ENCODE results near the gene SIGLEC11. TPM values are rescaled to one million over a fixed set of nuclear protein-coding genes. Genes with fewer than 3 reads are reported as not detected.

The SIGLEC11 gene
- total RNA-seq, 4 donors from 2014 or later, result 0.85 to 3.6 (median 1.3) TPM

DNA sequence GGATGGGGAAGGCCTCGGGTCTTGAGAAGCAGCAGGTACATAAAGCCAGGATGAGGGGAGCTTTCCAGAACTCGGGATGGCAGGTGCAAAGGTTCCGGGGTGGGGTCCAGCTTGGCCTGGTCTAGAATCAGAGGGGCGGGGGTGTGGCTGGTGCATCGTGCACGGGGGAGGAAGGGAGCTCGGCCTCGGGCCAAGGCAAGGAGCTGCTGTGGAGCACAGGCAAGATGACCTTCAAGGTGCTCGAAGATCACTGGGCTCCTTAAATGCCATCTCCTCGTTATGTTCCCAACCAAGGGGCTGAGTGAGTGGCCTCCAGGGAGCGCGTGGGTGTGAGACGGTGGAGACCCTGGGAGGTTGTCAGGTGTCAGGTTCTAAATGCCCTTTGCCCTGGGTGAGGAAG is 16.1 kb upstream of the SIGLEC11 start:
- H3K4me1 ChIP-seq, result peaks cover 0 to 3% (median 0%) of the 10 kb centered on the region in 3 donors
- no peak for ATAC-seq
- no peaks in the 10 kb centered on the region for H3K9me3 ChIP-seq
- H3K36me3 ChIP-seq, result peaks cover 0 to 74% of the 10 kb centered on the region in 2 donors
- no peak for TF ChIP-seq POLR2AphosphoS5 (IDR thresholded peaks at IDR 0.05)
- no peak for TF ChIP-seq EP300 (IDR thresholded peaks at IDR 0.05)
- no peak for TF ChIP-seq POLR2A (IDR thresholded peaks at IDR 0.05)
- TF ChIP-seq, protein P1, sequence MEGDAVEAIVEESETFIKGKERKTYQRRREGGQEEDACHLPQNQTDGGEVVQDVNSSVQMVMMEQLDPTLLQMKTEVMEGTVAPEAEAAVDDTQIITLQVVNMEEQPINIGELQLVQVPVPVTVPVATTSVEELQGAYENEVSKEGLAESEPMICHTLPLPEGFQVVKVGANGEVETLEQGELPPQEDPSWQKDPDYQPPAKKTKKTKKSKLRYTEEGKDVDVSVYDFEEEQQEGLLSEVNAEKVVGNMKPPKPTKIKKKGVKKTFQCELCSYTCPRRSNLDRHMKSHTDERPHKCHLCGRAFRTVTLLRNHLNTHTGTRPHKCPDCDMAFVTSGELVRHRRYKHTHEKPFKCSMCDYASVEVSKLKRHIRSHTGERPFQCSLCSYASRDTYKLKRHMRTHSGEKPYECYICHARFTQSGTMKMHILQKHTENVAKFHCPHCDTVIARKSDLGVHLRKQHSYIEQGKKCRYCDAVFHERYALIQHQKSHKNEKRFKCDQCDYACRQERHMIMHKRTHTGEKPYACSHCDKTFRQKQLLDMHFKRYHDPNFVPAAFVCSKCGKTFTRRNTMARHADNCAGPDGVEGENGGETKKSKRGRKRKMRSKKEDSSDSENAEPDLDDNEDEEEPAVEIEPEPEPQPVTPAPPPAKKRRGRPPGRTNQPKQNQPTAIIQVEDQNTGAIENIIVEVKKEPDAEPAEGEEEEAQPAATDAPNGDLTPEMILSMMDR (IDR thresholded peaks at IDR 0.05), result no peak
- WGBS, 2 donors (ENCODE audit: low coverage in 1 of 2), result 73% methylated on average over 7 of the region's 13 CpGs; no CpG with 5 or more reads in 1 of the 2 donors
- no peak overlapping the region for H3K27ac ChIP-seq
- H3K4me3 ChIP-seq, result no peak overlapping the region
- H3K27me3 ChIP-seq, result no peaks in the 10 kb centered on the region

DNA sequence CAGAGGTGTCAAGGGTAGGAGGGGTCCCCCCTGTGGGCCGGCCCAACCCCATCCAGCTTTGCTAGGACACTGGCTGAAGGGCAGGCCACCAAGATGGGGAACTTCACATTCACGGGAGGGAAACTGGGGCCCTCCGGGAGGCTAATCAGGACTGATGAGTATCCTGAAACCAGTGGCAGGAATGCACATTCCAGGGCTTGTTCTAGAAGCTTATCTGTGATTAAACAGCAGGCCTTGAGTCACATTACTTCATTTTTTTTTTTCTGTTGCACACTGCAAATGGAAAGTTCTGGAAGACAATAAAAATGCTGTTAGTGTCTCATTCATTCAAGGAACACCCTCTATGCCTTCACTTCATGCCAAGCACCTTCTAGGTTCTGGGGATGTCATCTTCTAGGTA is 15.5 kb upstream of the SIGLEC11 start:
- no peak overlapping the region for H3K4me3 ChIP-seq
- peaks cover 0 to 68% of the 10 kb centered on the region in 2 donors for H3K36me3 ChIP-seq
- 69% methylated on average over 3 of the region's 3 CpGs; no CpG with 5 or more reads in 1 of the 2 donors for WGBS, 2 donors (ENCODE audit: low coverage in 1 of 2)
- no peaks in the 10 kb centered on the region for H3K27me3 ChIP-seq
- TF ChIP-seq POLR2A (IDR thresholded peaks at IDR 0.05) (no peak), EP300 (IDR thresholded peaks at IDR 0.05) (no peak), POLR2AphosphoS5 (IDR thresholded peaks at IDR 0.05) (no peak)
- TF ChIP-seq, protein P1 (IDR thresholded peaks at IDR 0.05), result no peak
- H3K9me3 ChIP-seq, result no peaks in the 10 kb centered on the region
- peaks cover 0 to 9% (median 4%) of the 10 kb centered on the region in 3 donors for H3K4me1 ChIP-seq
- no peak overlapping the region for H3K27ac ChIP-seq
- no peak for ATAC-seq

DNA sequence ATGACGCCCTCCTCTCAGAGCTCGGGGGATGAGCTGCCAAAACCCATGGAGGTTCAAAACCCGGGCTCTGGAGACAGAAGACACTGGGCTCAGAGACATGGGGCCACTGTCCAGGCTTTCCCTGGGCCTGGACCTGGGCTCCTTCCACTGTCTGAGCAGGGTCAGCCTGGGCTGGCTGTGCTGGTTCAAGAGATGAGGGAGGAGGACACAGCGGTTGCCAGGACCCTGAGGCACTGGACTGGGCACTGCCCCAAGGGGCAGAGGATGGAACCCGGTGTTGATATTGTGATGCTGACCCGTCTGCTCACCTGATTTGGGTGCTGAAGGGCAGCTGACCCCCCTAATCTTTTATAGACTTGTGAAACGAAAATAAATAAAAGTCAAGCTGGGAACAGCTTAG is 14.1 kb upstream of the SIGLEC11 start:
- Histone ChIP-seq H3K4me1 (peaks cover 0 to 12% (median 4%) of the 10 kb centered on the region in 3 donors), H3K9me3 (no peaks in the 10 kb centered on the region), H3K27ac (no peak overlapping the region), H3K36me3 (peaks cover 0 to 54% of the 10 kb centered on the region in 2 donors), H3K27me3 (peaks cover 1% of the 10 kb centered on the region), H3K4me3 (no peak overlapping the region)
- WGBS, 2 donors (ENCODE audit: low coverage in 1 of 2), result 63% methylated on average over 1 of the region's 7 CpGs; no CpG with 5 or more reads in 1 of the 2 donors
- ATAC-seq, result no peak
- TF ChIP-seq, protein P1 (IDR thresholded peaks at IDR 0.05), result no peak
- no peak for TF ChIP-seq EP300 (IDR thresholded peaks at IDR 0.05)

DNA sequence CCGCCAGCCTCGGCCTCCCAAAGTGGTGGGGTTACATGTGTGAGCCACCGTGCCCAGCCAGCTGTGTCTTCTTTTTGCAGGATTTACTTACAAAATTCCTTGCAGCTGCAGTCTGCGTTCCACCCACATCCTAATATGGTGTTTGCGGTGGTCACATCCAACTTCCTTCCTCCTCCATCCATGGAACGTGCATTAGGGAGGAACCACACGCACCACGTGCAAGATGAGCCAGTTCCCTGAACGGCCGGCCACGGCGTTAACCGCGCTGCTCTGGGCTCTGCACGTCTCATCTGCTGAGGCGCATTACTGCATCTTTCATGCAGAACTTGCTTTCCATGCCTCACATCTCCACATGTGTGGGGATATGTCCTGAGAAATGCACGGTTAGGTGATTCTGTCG is 13.0 kb upstream of the SIGLEC11 start:
- no peak for TF ChIP-seq POLR2A (IDR thresholded peaks at IDR 0.05)
- TF ChIP-seq, protein P1 (IDR thresholded peaks at IDR 0.05), result no peak
- no peak for TF ChIP-seq POLR2AphosphoS5 (IDR thresholded peaks at IDR 0.05)
- TF ChIP-seq EP300 (IDR thresholded peaks at IDR 0.05), result no peak
- H3K36me3 ChIP-seq, result peaks cover 0 to 43% of the 10 kb centered on the region in 2 donors
- no peak overlapping the region for H3K27ac ChIP-seq
- peaks cover 8% of the 10 kb centered on the region for H3K27me3 ChIP-seq
- H3K4me3 ChIP-seq, result no peak overlapping the region
- H3K9me3 ChIP-seq, result no peaks in the 10 kb centered on the region
- H3K4me1 ChIP-seq, result peaks cover 0 to 12% (median 4%) of the 10 kb centered on the region in 3 donors
- 62 to 84% methylated on average over 4 to 8 of the region's 18 CpGs for WGBS, 2 donors (ENCODE audit: low coverage in 1 of 2)
- ATAC-seq, result peak; percentile 40

DNA sequence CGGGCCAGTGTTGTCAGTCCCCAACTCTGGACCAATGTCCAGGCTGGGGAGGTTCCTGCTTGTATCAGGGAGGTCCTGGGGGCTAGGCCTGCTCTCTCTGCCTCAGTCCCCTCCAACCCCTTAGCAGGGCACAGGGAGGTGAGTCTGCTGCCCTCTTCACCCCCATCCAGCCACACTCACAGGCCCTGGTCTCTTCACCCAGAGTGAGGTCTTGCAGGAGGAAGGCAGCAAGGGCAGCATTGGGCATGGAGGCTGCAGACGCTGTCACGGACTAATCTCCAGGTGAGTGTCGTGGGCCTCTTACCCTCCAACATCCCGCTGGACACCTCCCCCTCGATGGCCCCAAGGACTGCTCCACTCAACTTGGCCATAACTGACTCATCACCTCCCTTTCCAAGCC is 11.9 kb upstream of the SIGLEC11 start:
- 88 to 90% methylated on average over 2 to 5 of the region's 6 CpGs for WGBS, 2 donors (ENCODE audit: low coverage in 1 of 2)
- H3K27ac ChIP-seq, result no peak overlapping the region
- ATAC-seq, result no peak

More for the DNA sequence above, 11.9 kb upstream of the SIGLEC11 start:
- H3K4me1 ChIP-seq, result peaks cover 0 to 12% (median 4%) of the 10 kb centered on the region in 3 donors
- TF ChIP-seq, protein P1 (IDR thresholded peaks at IDR 0.05), result no peak
- TF ChIP-seq EP300 (IDR thresholded peaks at IDR 0.05) (no peak), POLR2AphosphoS5 (IDR thresholded peaks at IDR 0.05) (no peak), POLR2A (IDR thresholded peaks at IDR 0.05) (no peak)
- no peak overlapping the region for H3K4me3 ChIP-seq
- H3K36me3 ChIP-seq, result peaks cover 0 to 32% of the 10 kb centered on the region in 2 donors
- H3K9me3 ChIP-seq, result no peaks in the 10 kb centered on the region
- peaks cover 20% of the 10 kb centered on the region for H3K27me3 ChIP-seq
